ENCODE results near the gene ZDHHC19. TPM values are rescaled to one million over a fixed set of nuclear protein-coding genes. Genes with fewer than 3 reads are reported as not detected.

The ZDHHC19 gene
- total RNA-seq, 1 donor from 2014 or later: not detected

DNA sequence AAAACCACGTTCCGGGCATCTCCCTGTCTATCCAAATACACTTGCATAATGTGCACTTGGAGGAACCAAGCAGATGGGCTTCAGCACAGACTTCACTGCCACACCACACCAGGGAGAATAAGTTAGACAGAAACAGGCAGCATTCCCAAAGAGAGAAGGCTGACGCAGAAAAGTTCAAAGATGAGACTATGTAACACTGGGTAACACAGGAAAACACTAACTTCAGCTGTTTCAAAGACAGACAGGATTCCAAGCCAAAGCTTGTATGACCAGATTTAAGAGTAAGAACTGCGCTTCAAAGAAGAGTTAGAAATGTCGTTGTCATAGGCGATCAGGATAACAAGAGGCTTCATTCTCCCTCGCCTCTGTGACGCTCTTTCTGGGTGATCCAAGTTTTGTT is 25.0 kb upstream of the ZDHHC19 start:
- DNase-seq: no peak
- intact Hi-C loops (cut with micrococcal nuclease): no loop called here
- TF ChIP-seq, protein P1, sequence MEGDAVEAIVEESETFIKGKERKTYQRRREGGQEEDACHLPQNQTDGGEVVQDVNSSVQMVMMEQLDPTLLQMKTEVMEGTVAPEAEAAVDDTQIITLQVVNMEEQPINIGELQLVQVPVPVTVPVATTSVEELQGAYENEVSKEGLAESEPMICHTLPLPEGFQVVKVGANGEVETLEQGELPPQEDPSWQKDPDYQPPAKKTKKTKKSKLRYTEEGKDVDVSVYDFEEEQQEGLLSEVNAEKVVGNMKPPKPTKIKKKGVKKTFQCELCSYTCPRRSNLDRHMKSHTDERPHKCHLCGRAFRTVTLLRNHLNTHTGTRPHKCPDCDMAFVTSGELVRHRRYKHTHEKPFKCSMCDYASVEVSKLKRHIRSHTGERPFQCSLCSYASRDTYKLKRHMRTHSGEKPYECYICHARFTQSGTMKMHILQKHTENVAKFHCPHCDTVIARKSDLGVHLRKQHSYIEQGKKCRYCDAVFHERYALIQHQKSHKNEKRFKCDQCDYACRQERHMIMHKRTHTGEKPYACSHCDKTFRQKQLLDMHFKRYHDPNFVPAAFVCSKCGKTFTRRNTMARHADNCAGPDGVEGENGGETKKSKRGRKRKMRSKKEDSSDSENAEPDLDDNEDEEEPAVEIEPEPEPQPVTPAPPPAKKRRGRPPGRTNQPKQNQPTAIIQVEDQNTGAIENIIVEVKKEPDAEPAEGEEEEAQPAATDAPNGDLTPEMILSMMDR (IDR thresholded peaks at IDR 0.05; ENCODE audit: borderline replicate concordance): no peak
- H3K4me3 ChIP-seq: no peak overlapping the region
- H3K9me3 ChIP-seq (replicated peaks): no peaks in the 10 kb centered on the region
- peaks cover 62% of the 10 kb centered on the region for H3K36me3 ChIP-seq
- H3K27me3 ChIP-seq (ENCODE audit: low read depth): no peaks in the 10 kb centered on the region
- H3K27ac ChIP-seq (replicated peaks): no peak overlapping the region
- H3K4me1 ChIP-seq: no peaks in the 10 kb centered on the region

DNA sequence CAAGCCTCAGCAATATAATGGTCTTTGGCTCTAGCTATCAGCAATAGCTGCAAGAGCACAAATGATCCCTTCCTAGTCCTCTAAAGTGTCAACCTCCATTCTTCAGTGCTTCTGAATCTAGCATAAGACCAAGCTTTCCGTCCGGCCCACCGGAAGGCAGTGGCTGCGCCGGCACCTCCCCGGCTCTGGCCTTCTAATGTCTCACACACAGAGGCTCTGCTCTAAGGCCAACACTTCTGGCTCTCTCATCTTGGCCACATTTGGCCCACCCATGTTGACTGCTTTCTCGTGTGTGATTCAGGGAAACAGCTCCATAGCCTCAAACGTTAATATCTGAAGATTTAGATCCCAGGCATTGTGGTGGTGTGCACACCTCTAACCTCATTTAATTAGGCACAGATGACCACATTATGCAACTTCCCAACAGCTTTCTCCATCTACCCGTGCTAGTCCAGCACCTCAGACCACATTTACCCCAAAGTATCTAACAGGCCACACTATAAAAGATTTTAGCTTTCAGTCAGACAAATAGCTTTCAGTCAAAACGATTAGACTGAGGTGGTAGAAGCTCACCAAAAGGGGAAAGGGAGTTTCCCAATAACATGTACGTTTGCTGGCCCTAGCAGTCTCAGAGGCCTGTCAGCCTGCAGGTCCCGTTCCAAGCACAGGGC is 24.4 kb upstream of the ZDHHC19 start:
- TF ChIP-seq, protein P1 (IDR thresholded peaks at IDR 0.05; ENCODE audit: borderline replicate concordance): no peak
- H3K36me3 ChIP-seq: peaks cover 56% of the 10 kb centered on the region
- H3K9me3 ChIP-seq (replicated peaks): no peaks in the 10 kb centered on the region
- no peak for DNase-seq
- H3K27ac ChIP-seq (replicated peaks): no peak overlapping the region
- no peaks in the 10 kb centered on the region for H3K4me1 ChIP-seq
- intact Hi-C loops (cut with micrococcal nuclease): no loop called here
- no peaks in the 10 kb centered on the region for H3K27me3 ChIP-seq (ENCODE audit: low read depth)
- no peak overlapping the region for H3K4me3 ChIP-seq

DNA sequence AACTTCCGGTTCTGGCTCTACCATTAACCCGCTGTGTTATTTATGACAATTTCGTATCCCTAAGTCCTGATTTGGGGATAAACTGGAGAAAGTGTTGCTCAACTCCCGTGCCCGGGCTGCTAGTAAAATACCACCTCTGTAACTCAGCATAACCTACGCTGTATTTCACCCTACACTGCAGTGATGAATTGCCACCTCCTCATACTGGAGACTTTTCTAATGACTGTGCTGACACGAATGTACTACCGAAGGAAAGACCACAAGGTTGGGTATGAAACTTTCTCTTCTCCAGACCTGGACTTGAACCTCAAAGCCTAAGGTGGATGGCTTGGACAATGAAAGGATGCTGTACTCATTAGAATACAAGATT is 21.7 kb upstream of the ZDHHC19 start:
- no peaks in the 10 kb centered on the region for H3K27me3 ChIP-seq (ENCODE audit: low read depth)
- peaks cover 7% of the 10 kb centered on the region for H3K4me1 ChIP-seq
- no peak overlapping the region for H3K27ac ChIP-seq (replicated peaks)
- TF ChIP-seq, protein P1 (IDR thresholded peaks at IDR 0.05; ENCODE audit: borderline replicate concordance): no peak
- no peak overlapping the region for H3K4me3 ChIP-seq
- no peak for DNase-seq
- H3K36me3 ChIP-seq: peaks cover 30% of the 10 kb centered on the region
- intact Hi-C loops (cut with micrococcal nuclease): no loop called here
- H3K9me3 ChIP-seq (replicated peaks): no peaks in the 10 kb centered on the region

DNA sequence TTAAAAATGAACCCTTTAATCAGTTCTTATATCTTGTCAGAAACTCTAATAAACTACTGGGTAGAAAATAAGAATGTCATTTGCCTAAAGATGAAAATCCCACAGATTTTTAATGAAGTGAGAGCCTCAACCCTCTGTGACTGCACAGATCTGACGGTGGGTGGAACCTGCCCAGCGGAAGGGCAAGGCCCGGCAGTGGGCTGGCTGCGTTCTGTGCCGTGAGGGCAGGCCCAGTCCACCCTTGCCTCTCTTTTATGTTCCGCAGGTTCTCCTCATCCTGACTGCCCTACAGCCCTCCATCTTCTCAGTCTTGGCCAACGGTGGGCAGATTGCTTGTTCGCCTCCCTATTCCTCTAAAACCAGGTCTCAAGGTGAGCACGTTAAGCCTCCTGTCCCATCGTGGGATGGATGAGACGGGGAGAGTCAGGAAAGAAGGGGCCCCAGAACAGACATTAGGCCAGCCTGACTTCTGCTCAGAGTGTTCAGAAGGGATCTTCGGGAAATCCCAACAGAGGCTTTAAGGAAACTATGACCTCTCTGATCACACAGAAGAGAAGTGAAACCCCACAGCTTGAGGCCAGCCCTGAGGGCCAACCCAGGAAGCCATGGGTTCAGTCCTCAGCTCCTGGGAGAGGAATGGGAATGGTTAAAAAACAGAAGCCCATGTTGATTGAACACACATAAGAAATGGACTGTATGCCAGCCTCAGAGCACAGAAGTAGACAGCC is 21.1 kb upstream of the ZDHHC19 start:
- H3K4me3 ChIP-seq: no peak overlapping the region
- intact Hi-C loops (cut with micrococcal nuclease): no loop called here
- no peak for DNase-seq
- H3K27ac ChIP-seq (replicated peaks): no peak overlapping the region
- H3K4me1 ChIP-seq: peaks cover 13% of the 10 kb centered on the region
- TF ChIP-seq, protein P1 (IDR thresholded peaks at IDR 0.05; ENCODE audit: borderline replicate concordance): no peak
- peaks cover 25% of the 10 kb centered on the region for H3K36me3 ChIP-seq
- H3K9me3 ChIP-seq (replicated peaks): no peaks in the 10 kb centered on the region
- no peaks in the 10 kb centered on the region for H3K27me3 ChIP-seq (ENCODE audit: low read depth)

DNA sequence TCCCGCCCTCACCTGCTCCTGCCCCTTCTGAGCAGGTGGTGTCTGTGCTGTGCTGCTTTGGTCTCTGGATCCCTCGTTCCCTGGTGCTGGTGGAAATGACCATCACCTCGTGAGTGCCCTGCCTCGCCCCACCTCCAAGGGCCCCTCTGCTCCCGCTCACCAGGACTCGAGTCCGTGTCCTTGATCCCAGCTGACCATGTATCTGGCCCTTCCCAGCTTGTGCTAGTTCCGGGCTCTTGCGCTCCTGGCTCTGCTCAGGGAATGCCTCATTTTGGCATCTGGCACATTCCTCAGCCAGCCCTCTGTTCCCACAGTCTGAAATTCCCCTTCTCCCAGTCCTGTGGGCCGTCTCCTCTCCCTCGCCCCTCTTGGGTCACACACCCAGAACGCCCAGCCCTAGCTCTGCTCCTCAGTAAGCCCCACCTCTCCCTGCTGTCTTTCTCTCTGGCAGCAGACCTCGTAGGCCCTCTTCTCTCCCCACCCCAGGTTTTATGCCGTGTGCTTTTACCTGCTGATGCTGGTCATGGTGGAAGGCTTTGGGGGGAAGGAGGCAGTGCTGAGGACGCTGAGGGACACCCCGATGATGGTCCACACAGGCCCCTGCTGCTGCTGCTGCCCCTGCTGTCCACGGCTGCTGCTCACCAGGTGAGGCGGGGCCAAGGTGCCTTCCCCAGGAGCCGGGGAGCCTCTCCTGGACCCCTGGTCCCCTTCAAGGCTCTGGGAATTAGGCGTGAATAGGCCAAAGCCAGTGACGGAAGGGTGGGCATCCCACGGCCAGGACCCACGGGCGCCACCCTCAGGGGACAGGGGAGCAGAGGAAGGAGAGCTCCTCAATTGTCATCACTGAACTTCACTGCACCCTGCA is 16.7 kb upstream of the ZDHHC19 start:
- Histone ChIP-seq H3K36me3 (no peaks in the 10 kb centered on the region), H3K4me3 (peak overlapping the region; percentile 14), H3K27me3 (ENCODE audit: low read depth) (no peaks in the 10 kb centered on the region), H3K4me1 (peaks cover 17% of the 10 kb centered on the region), H3K27ac (replicated peaks) (no peak overlapping the region), H3K9me3 (replicated peaks) (no peaks in the 10 kb centered on the region)
- intact Hi-C loops (cut with micrococcal nuclease): no loop called here
- no peak for DNase-seq
- TF ChIP-seq, protein P1 (IDR thresholded peaks at IDR 0.05; ENCODE audit: borderline replicate concordance): no peak

Measured in left ventricle myocardium inferior (tissue), 1 donor.